HepG2 (cell line): ENCODE data around the gene AGTRAP. TPM values are rescaled to one million over a fixed set of nuclear protein-coding genes. Genes with fewer than 3 reads are reported as not detected.

Experiments
- CSRNP1 ChIP-seq: sonication (generic); formaldehyde crosslinking; IDR thresholded peaks from 2 replicates; pipeline ENCODE4 v1.8.1; 2023; ENCODE audit warnings: mild to moderate bottlenecking, missing genetic modification reagents
- DNMT3B ChIP-seq: conservative IDR thresholded peaks from 2 replicates; pipeline ENCODE4 v1.6.1; 2016; ENCODE audit warnings: missing biosample characterization, control low read depth
- FOXP4 ChIP-seq: sonication (generic); formaldehyde crosslinking; IDR thresholded peaks from 2 replicates; pipeline ENCODE4 v1.4.0; 2020; ENCODE audit warnings: missing genetic modification reagents
- HOMEZ ChIP-seq: IDR thresholded peaks from 2 replicates; pipeline ENCODE4 v1.6.1; 2016; ENCODE audit warnings: low read depth
- LRRFIP1 ChIP-seq: sonication (generic); formaldehyde crosslinking; conservative IDR thresholded peaks from 2 replicates; pipeline ENCODE4 v1.4.0; 2020; ENCODE audit warnings: missing genetic modification reagents
- MLX ChIP-seq: IDR thresholded peaks from 2 replicates; pipeline ENCODE4 v1.6.1; 2016
- NCOA2 ChIP-seq: sonication (generic); formaldehyde crosslinking; IDR thresholded peaks from 2 replicates; pipeline ENCODE4 v1.8.0; 2022; ENCODE audit warnings: inconsistent platforms
- SIN3B ChIP-seq: fragments of 150-350 bp; IDR thresholded peaks from 2 replicates; pipeline ENCODE4 v1.6.1; 2014; ENCODE audit warnings: low read length
- TRIM24 ChIP-seq: sonication (generic); formaldehyde crosslinking; IDR thresholded peaks from 2 replicates; pipeline ENCODE4 v1.8.0; 2022; ENCODE audit warnings: mild to moderate bottlenecking, missing genetic modification reagents
- YEATS2 ChIP-seq: sonication (generic); formaldehyde crosslinking; IDR thresholded peaks from 2 replicates; pipeline ENCODE4 v1.4.0; 2020; ENCODE audit warnings: missing genetic modification reagents, borderline replicate concordance
- ZBTB21 ChIP-seq: sonication (generic); formaldehyde crosslinking; IDR thresholded peaks from 2 replicates; pipeline ENCODE4 v1.4.0; 2020; ENCODE audit warnings: missing genetic modification reagents
- ZFP41 ChIP-seq: sonication (generic); formaldehyde crosslinking; IDR thresholded peaks from 2 replicates; pipeline ENCODE4 v1.4.0; 2020; ENCODE audit warnings: mild to moderate bottlenecking, missing genetic modification reagents, borderline replicate concordance
- ZNF160 ChIP-seq: sonication (generic); formaldehyde crosslinking; IDR thresholded peaks from 2 replicates; pipeline ENCODE4 v1.8.0; 2022; ENCODE audit warnings: mild to moderate bottlenecking, inconsistent platforms, missing genetic modification reagents
- ZNF232 ChIP-seq: sonication (generic); formaldehyde crosslinking; IDR thresholded peaks from 2 replicates; pipeline ENCODE4 v1.4.0; 2020; ENCODE audit warnings: missing genetic modification reagents, borderline replicate concordance
- ZNF34 ChIP-seq: sonication (generic); formaldehyde crosslinking; IDR thresholded peaks from 2 replicates; pipeline ENCODE4 v1.4.0; 2020; ENCODE audit warnings: mild to moderate bottlenecking, missing genetic modification reagents, borderline replicate concordance
- ZNF530 ChIP-seq: sonication (generic); formaldehyde crosslinking; IDR thresholded peaks from 2 replicates; pipeline ENCODE4 v1.5.0; 2020; ENCODE audit warnings: low read depth, mild to moderate bottlenecking, missing genetic modification reagents
- ZNF564 ChIP-seq: sonication (generic); formaldehyde crosslinking; IDR thresholded peaks from 2 replicates; pipeline ENCODE4 v1.8.1; 2023; ENCODE audit warnings: mild to moderate bottlenecking, missing genetic modification reagents
- ZNF616 ChIP-seq: sonication (generic); formaldehyde crosslinking; IDR thresholded peaks from 2 replicates; pipeline ENCODE4 v1.5.0; 2020; ENCODE audit warnings: low read depth, mild to moderate bottlenecking, missing genetic modification reagents
- ZNF703 ChIP-seq: sonication (generic); formaldehyde crosslinking; IDR thresholded peaks from 2 replicates; pipeline ENCODE4 v1.5.1; 2020; ENCODE audit warnings: missing genetic modification reagents, mild to moderate bottlenecking, moderate library complexity, borderline replicate concordance
- polyA plus RNA-seq, 8 experiments: library from polyadenylated mRNA; depleted of rRNA in 3 of 8; stranded (reverse) in 7 of 8; unstranded in 1 of 8; fragments of >200 nt; fragmentation: Illumina TruSeq in 4 of 8; extraction: Trizol in 4 of 8; gene quantifications; 2 replicates each; pipeline versions ENCODE4 v1.2.1 to v1.2.3, GENCODE V29; 2011 to 2016; ENCODE audit warnings: low read depth in 4 of 8, missing spikeins in 1 of 8, mixed read lengths in 1 of 8; ENCODE audit not compliant: insufficient read depth in 1 of 8
- total RNA-seq, 5 experiments: library from RNA; depleted of rRNA; stranded (reverse); fragments of >200 nt; fragmentation: Illumina TruSeq; extraction: Trizol; gene quantifications; 2 replicates each; pipeline ENCODE4 v1.2.3, GENCODE V29; 2016; ENCODE audit warnings: low read depth in 1 of 5
- TF ChIP-seq, protein P1 (sequence below): sonication (generic); formaldehyde crosslinking; IDR thresholded peaks from 2 replicates; pipeline ENCODE4 v1.8.0; 2022; ENCODE audit warnings: missing genetic modification reagents, mild to moderate bottlenecking, inconsistent platforms, borderline replicate concordance

The AGTRAP gene
- total and polyA plus RNA-seq, 2 of the 13 experiments (the other 11 are each of a cell fraction or from before 2014, with no cell fraction given), result 28.3 to 32.0 TPM

DNA sequence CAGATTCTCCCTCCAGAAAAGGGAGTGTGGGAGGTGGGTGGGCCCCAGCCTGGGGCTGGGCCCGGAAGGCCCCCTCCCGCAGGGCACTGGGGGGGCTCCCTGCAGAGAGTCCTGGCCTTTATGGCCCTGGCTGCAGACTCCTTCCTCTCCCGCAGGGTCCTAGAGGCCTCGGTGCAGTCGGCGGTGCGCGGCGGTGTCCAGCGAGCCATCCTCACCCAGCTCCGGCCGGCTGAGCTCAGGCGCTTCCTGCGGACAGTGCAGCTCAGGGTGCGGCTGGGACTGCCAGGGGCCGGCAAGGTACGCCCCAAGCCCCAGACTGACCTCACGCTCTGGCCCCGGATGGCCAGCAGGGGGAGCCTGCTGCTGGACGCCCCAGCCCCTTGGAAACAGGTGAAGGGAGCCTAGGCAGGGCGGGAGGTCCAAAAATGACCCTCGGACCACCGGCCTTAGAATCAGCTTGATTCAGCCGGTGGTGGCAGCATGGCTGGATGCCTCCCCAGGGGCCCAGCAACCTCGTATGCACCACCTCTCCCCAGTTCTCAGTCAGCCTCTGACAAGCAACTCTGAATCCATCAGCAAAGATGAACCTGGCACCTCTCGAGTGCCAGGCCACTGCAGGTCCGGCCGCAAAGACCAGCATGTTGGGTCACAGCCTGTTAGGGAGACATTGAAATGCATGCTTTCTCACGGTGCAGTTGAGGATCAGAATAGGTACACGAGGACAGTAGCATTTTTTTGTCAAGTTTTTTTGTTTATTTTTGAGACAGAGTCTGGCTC, 49.2 kb downstream of the AGTRAP start (continued):
- TF ChIP-seq, protein P1, sequence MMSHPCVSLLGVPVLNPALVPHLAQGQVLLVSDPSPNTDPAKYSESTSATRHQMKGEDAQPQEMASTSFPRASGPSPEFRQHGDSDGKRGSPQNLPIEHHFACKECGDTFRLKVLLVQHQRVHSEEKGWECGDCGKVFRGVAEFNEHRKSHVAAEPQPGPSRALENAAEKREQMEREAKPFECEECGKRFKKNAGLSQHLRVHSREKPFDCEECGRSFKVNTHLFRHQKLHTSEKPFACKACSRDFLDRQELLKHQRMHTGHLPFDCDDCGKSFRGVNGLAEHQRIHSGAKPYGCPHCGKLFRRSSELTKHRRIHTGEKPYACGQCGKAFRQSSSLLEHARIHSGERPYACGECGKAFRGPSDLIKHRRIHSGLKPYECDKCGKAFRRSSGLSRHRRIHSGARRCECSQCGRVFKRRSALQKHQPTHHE, result no peak
- no peak for TF ChIP-seq CSRNP1 (CRISPR knock-in tag)
- TF ChIP-seq YEATS2 (CRISPR knock-in tag), result no peak
- peak; percentile 36; the same call in 1 of the 2 replicates for TF ChIP-seq FOXP4
- TF ChIP-seq ZFP41 (CRISPR knock-in tag), result no peak
- TF ChIP-seq ZNF530 (CRISPR knock-in tag), result no peak
- TF ChIP-seq NCOA2 (CRISPR knock-in tag), result no peak
- TF ChIP-seq ZNF232 (CRISPR knock-in tag), result no peak
- TF ChIP-seq LRRFIP1 (CRISPR knock-in tag), result no peak
- TF ChIP-seq MLX (CRISPR knock-in tag), result no peak
- TF ChIP-seq ZBTB21 (CRISPR knock-in tag), result no peak
- no peak for TF ChIP-seq ZNF160 (CRISPR knock-in tag)
- TF ChIP-seq ZNF616 (CRISPR knock-in tag), result no peak
- no peak for TF ChIP-seq SIN3B
- no peak for TF ChIP-seq HOMEZ (CRISPR knock-in tag)
- no peak for TF ChIP-seq ZNF34 (CRISPR knock-in tag)
- TF ChIP-seq TRIM24 (CRISPR knock-in tag), result no peak
- no peak for TF ChIP-seq DNMT3B
- no peak for TF ChIP-seq ZNF703
- no peak for TF ChIP-seq ZNF564
